ENCODE data around the gene ZSWIM6.

Gene ZSWIM6

GRCh38 chr5:61339764-61340163 lies 7.7 kb downstream of the ZSWIM6 start:
- ChIA-PET POLR2A (interaction anchor here (1.4 kb wide), 1 partner anchor 8 kb away, joined by 3 read pairs; the partner anchor contains the start of gene ZSWIM6), CTCF (interaction anchor here (0.6 to 1.7 kb wide), 2 partner anchors 14 to 30 kb away, joined by 3 to 6 read pairs; no protein-coding TSS in a partner anchor)
- DNase-seq: no peak
- Histone ChIP-seq H3K4me3 (ENCODE audit: control insufficient read depth in 1 of 7, extremely low read depth in 1 of 7, insufficient read depth in 4 of 7, low read depth in 2 of 7, low read length in 6 of 7) (no peak overlapping the region), H3K27me3 (replicated peaks in 2 of 5; ENCODE audit: control insufficient read depth in 4 of 5, insufficient read depth in 5 of 5, low read length in 4 of 5) (no peaks in the 10 kb centered on the region), H3K36me3 (ENCODE audit: control insufficient read depth in 4 of 4, insufficient read depth in 4 of 4, low read length in 3 of 4) (peaks cover 0 to 3% (median 0%) of the 10 kb centered on the region in 4 experiments), H3K27ac (ENCODE audit: insufficient read depth in 1 of 2, low read depth in 1 of 2, low read length in 2 of 2, poor library complexity in 1 of 2, severe bottlenecking in 2 of 2) (no peak overlapping the region), H3K4me1 (ENCODE audit: control extremely low read depth in 1 of 4, control insufficient read depth in 4 of 4, insufficient read depth in 4 of 4, low read length in 3 of 4) (peaks cover 0 to 6% (median 2%) of the 10 kb centered on the region in 4 experiments), H3K9me3 (ENCODE audit: control extremely low read depth in 1 of 5, control insufficient read depth in 4 of 5, insufficient read depth in 2 of 5, low read depth in 1 of 5, low read length in 4 of 5) (no peaks in the 10 kb centered on the region)
- 83% methylated on average over 1 of the region's 2 CpGs for WGBS (ENCODE audit: insufficient coverage)

- WGBS (ENCODE audit: insufficient coverage): 100% methylated on average over 1 of the region's 3 CpGs
- no peaks in the 10 kb centered on the region for H3K9me3 ChIP-seq (ENCODE audit: control extremely low read depth in 1 of 5, control insufficient read depth in 4 of 5, insufficient read depth in 2 of 5, low read depth in 1 of 5, low read length in 4 of 5)
- peaks cover 0 to 3% (median 0%) of the 10 kb centered on the region in 4 experiments for H3K36me3 ChIP-seq (ENCODE audit: control insufficient read depth in 4 of 4, insufficient read depth in 4 of 4, low read length in 3 of 4)
- ChIA-PET CTCF (interaction anchor here (0.7 to 1.7 kb wide), 2 partner anchors 13 to 316 kb away, joined by 3 to 6 read pairs; no protein-coding TSS in a partner anchor), POLR2A (interaction anchor here (1.4 kb wide), 1 partner anchor 9 kb away, joined by 3 read pairs; the partner anchor contains the start of gene ZSWIM6)
- H3K27me3 ChIP-seq (replicated peaks in 2 of 5; ENCODE audit: control insufficient read depth in 4 of 5, insufficient read depth in 5 of 5, low read length in 4 of 5): no peaks in the 10 kb centered on the region
- H3K4me3 ChIP-seq (ENCODE audit: control insufficient read depth in 1 of 7, extremely low read depth in 1 of 7, insufficient read depth in 4 of 7, low read depth in 2 of 7, low read length in 6 of 7): no peak overlapping the region
- no peak for DNase-seq
- peaks cover 0 to 2% (median 0%) of the 10 kb centered on the region in 4 experiments for H3K4me1 ChIP-seq (ENCODE audit: control extremely low read depth in 1 of 4, control insufficient read depth in 4 of 4, insufficient read depth in 4 of 4, low read length in 3 of 4)
- H3K27ac ChIP-seq (ENCODE audit: insufficient read depth in 1 of 2, low read depth in 1 of 2, low read length in 2 of 2, poor library complexity in 1 of 2, severe bottlenecking in 2 of 2): no peak overlapping the region
These were observed 8.8 kb downstream of the ZSWIM6 start for GRCh38 chr5:61340775-61341361.

- DNase-seq: peak in 1 of 3 donors; percentile 22
- no peaks in the 10 kb centered on the region for H3K36me3 ChIP-seq (ENCODE audit: control insufficient read depth in 4 of 4, insufficient read depth in 4 of 4, low read length in 3 of 4)
- ChIA-PET CTCF (no interaction called here), POLR2A (interaction anchor here (0.6 kb wide), 1 partner anchor 25 kb away, joined by 6 read pairs; no protein-coding TSS in a partner anchor)
- H3K4me1 ChIP-seq (ENCODE audit: control extremely low read depth in 1 of 4, control insufficient read depth in 4 of 4, insufficient read depth in 4 of 4, low read length in 3 of 4): peaks cover 0 to 2% (median 0%) of the 10 kb centered on the region in 4 experiments
- no CpG with 5 or more reads among the region's 4 CpGs for WGBS (ENCODE audit: insufficient coverage)
- H3K9me3 ChIP-seq (ENCODE audit: control extremely low read depth in 1 of 5, control insufficient read depth in 4 of 5, insufficient read depth in 2 of 5, low read depth in 1 of 5, low read length in 4 of 5): no peaks in the 10 kb centered on the region
- H3K4me3 ChIP-seq (ENCODE audit: control insufficient read depth in 1 of 7, extremely low read depth in 1 of 7, insufficient read depth in 4 of 7, low read depth in 2 of 7, low read length in 6 of 7): no peak overlapping the region
- H3K27ac ChIP-seq (ENCODE audit: insufficient read depth in 1 of 2, low read depth in 1 of 2, low read length in 2 of 2, poor library complexity in 1 of 2, severe bottlenecking in 2 of 2): no peak overlapping the region
- H3K27me3 ChIP-seq (replicated peaks in 2 of 5; ENCODE audit: control insufficient read depth in 4 of 5, insufficient read depth in 5 of 5, low read length in 4 of 5): no peaks in the 10 kb centered on the region
These were observed 10.0 kb downstream of the ZSWIM6 start for GRCh38 chr5:61342071-61342501.

- ChIA-PET POLR2A (interaction anchor here (0.9 kb wide), 1 partner anchor 13 kb away, joined by 5 read pairs; no protein-coding TSS in a partner anchor), CTCF (interaction anchor here (2.1 to 2.8 kb wide), 2 partner anchors 9 to 14 kb away, joined by 7 to 11 read pairs; no protein-coding TSS in a partner anchor)
- H3K36me3 ChIP-seq (ENCODE audit: control insufficient read depth in 4 of 4, insufficient read depth in 4 of 4, low read length in 3 of 4): no peaks in the 10 kb centered on the region
- no peaks in the 10 kb centered on the region for H3K27me3 ChIP-seq (replicated peaks in 2 of 5; ENCODE audit: control insufficient read depth in 4 of 5, insufficient read depth in 5 of 5, low read length in 4 of 5)
- H3K27ac ChIP-seq (ENCODE audit: insufficient read depth in 1 of 2, low read depth in 1 of 2, low read length in 2 of 2, poor library complexity in 1 of 2, severe bottlenecking in 2 of 2): no peak overlapping the region
- H3K9me3 ChIP-seq (ENCODE audit: control extremely low read depth in 1 of 5, control insufficient read depth in 4 of 5, insufficient read depth in 2 of 5, low read depth in 1 of 5, low read length in 4 of 5): no peaks in the 10 kb centered on the region
- DNase-seq: no peak
- 100% methylated on average over 1 of the region's 6 CpGs for WGBS (ENCODE audit: insufficient coverage)
- peaks cover 0 to 5% (median 2%) of the 10 kb centered on the region in 4 experiments for H3K4me1 ChIP-seq (ENCODE audit: control extremely low read depth in 1 of 4, control insufficient read depth in 4 of 4, insufficient read depth in 4 of 4, low read length in 3 of 4)
- H3K4me3 ChIP-seq (ENCODE audit: control insufficient read depth in 1 of 7, extremely low read depth in 1 of 7, insufficient read depth in 4 of 7, low read depth in 2 of 7, low read length in 6 of 7): no peak overlapping the region
These were observed 12.3 kb downstream of the ZSWIM6 start for GRCh38 chr5:61344187-61344944.

- POLR2A ChIA-PET: no interaction called here
- Histone ChIP-seq H3K4me3 (ENCODE audit: control insufficient read depth in 1 of 7, extremely low read depth in 1 of 7, insufficient read depth in 4 of 7, low read depth in 2 of 7, low read length in 6 of 7) (no peak overlapping the region), H3K36me3 (ENCODE audit: control insufficient read depth in 4 of 4, insufficient read depth in 4 of 4, low read length in 3 of 4) (no peaks in the 10 kb centered on the region), H3K27me3 (replicated peaks in 2 of 5; ENCODE audit: control insufficient read depth in 4 of 5, insufficient read depth in 5 of 5, low read length in 4 of 5) (no peaks in the 10 kb centered on the region), H3K4me1 (ENCODE audit: control extremely low read depth in 1 of 4, control insufficient read depth in 4 of 4, insufficient read depth in 4 of 4, low read length in 3 of 4) (peaks cover 0 to 5% (median 2%) of the 10 kb centered on the region in 4 experiments), H3K9me3 (ENCODE audit: control extremely low read depth in 1 of 5, control insufficient read depth in 4 of 5, insufficient read depth in 2 of 5, low read depth in 1 of 5, low read length in 4 of 5) (no peaks in the 10 kb centered on the region), H3K27ac (ENCODE audit: insufficient read depth in 1 of 2, low read depth in 1 of 2, low read length in 2 of 2, poor library complexity in 1 of 2, severe bottlenecking in 2 of 2) (no peak overlapping the region)
- CTCF ChIA-PET: interaction anchor here (0.7 to 2.8 kb wide), 5 partner anchors 11 to 180 kb away, joined by 3 to 11 read pairs (median 3); no protein-coding TSS in a partner anchor
- WGBS (ENCODE audit: insufficient coverage): 100% methylated on average over 1 of the region's 2 CpGs
- no peak for DNase-seq
These were observed 14.5 kb downstream of the ZSWIM6 start for GRCh38 chr5:61346511-61346910.

GRCh38 chr5:61347080-61347479 lies 15.0 kb downstream of the ZSWIM6 start:
- H3K27me3 ChIP-seq (replicated peaks in 2 of 5; ENCODE audit: control insufficient read depth in 4 of 5, insufficient read depth in 5 of 5, low read length in 4 of 5): no peaks in the 10 kb centered on the region
- 91% methylated on average over 2 of the region's 3 CpGs for WGBS (ENCODE audit: insufficient coverage)
- H3K27ac ChIP-seq (ENCODE audit: insufficient read depth in 1 of 2, low read depth in 1 of 2, low read length in 2 of 2, poor library complexity in 1 of 2, severe bottlenecking in 2 of 2): no peak overlapping the region
- H3K9me3 ChIP-seq (ENCODE audit: control extremely low read depth in 1 of 5, control insufficient read depth in 4 of 5, insufficient read depth in 2 of 5, low read depth in 1 of 5, low read length in 4 of 5): no peaks in the 10 kb centered on the region
- H3K36me3 ChIP-seq (ENCODE audit: control insufficient read depth in 4 of 4, insufficient read depth in 4 of 4, low read length in 3 of 4): no peaks in the 10 kb centered on the region
- no peak for DNase-seq
- H3K4me1 ChIP-seq (ENCODE audit: control extremely low read depth in 1 of 4, control insufficient read depth in 4 of 4, insufficient read depth in 4 of 4, low read length in 3 of 4): peaks cover 0 to 5% (median 2%) of the 10 kb centered on the region in 4 experiments
- POLR2A ChIA-PET: no interaction called here
- no peak overlapping the region for H3K4me3 ChIP-seq (ENCODE audit: control insufficient read depth in 1 of 7, extremely low read depth in 1 of 7, insufficient read depth in 4 of 7, low read depth in 2 of 7, low read length in 6 of 7)
- CTCF ChIA-PET: interaction anchor here (0.9 to 1.6 kb wide), 3 partner anchors 10 to 14 kb away, joined by 3 read pairs; no protein-coding TSS in a partner anchor

All from common myeloid progenitor, CD34-positive (primary cell).